SK-N-SH treated with all-trans-retinoic acid at 6 μM for 48 hours (cell line): ENCODE measurements around the gene UBFD1.

ENCODE experiments used
- CREB5 ChIP-seq: fragments of 250-450 bp; sonication (Bioruptor Pico); IDR thresholded peaks from 2 replicates; pipeline ENCODE4 v1.5.1; 2020; ENCODE audit warnings: low read depth, mild to moderate bottlenecking, moderate library complexity
- CSRNP3 ChIP-seq: fragments of 250-450 bp; sonication (Bioruptor Pico); IDR thresholded peaks from 2 replicates; pipeline ENCODE4 v1.5.1; 2021; ENCODE audit warnings: mild to moderate bottlenecking, moderate library complexity
- PATZ1 ChIP-seq: fragments of 250-450 bp; sonication (Bioruptor Pico); IDR thresholded peaks from 2 replicates; pipeline ENCODE4 v1.8.0; 2020; ENCODE audit warnings: mild to moderate bottlenecking, moderate library complexity, borderline replicate concordance
- POU6F1 ChIP-seq: fragments of 250-450 bp; sonication (Bioruptor Pico); IDR thresholded peaks from 2 replicates; pipeline ENCODE4 v1.8.0; 2021; ENCODE audit warnings: low read depth, mild to moderate bottlenecking, moderate library complexity, borderline replicate concordance
- TCF4 ChIP-seq: fragments of 250-450 bp; sonication (Bioruptor Pico); IDR thresholded peaks from 2 replicates; pipeline ENCODE4 v1.8.0; 2021; ENCODE audit warnings: mild to moderate bottlenecking, moderate library complexity, borderline replicate concordance
- ZC3H10 ChIP-seq: fragments of 250-450 bp; sonication (Bioruptor Pico); IDR thresholded peaks from 2 replicates; pipeline ENCODE4 v1.5.1; 2021; ENCODE audit warnings: mild to moderate bottlenecking, moderate library complexity
- ZFP3 ChIP-seq: fragments of 250-450 bp; sonication (Bioruptor Pico); IDR thresholded peaks from 2 replicates; pipeline ENCODE4 v1.5.0; 2020; ENCODE audit warnings: mild to moderate bottlenecking, moderate library complexity
- ZFP30 ChIP-seq: fragments of 450-650 bp; formaldehyde crosslinking; IDR thresholded peaks from 2 replicates; pipeline ENCODE4 v1.5.0; 2022; ENCODE audit warnings: mild to moderate bottlenecking, moderate library complexity
- ZNF70 ChIP-seq: fragments of 450-650 bp; formaldehyde crosslinking; IDR thresholded peaks from 2 replicates; pipeline ENCODE4 v1.5.0; 2020; ENCODE audit warnings: mild to moderate bottlenecking, moderate library complexity
- TF ChIP-seq, protein P1 (sequence below): fragments of 250-450 bp; sonication (Bioruptor Pico); IDR thresholded peaks from 2 replicates; pipeline ENCODE4 v1.5.0; 2020; ENCODE audit warnings: mild to moderate bottlenecking, moderate library complexity

DNA sequence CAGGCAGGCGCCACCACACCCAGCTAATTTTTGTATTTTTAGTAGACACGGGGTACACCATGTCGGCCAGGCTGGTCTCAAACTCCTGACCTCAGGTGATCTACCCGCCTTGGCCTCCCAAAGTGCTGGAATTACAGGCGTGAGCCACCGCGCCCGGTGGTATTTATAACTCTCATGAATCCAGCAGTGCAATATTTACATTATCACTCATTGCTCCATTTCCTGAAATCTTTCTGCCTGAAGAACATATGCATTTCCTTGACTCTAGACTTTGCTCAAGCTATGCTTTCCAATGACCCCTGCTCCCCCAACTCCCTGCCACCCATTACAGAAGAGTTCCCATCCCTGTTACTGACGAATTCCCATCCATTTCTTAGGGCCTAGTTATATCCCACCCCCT lies 58.3 kb downstream of the UBFD1 start:
- no peak for TF ChIP-seq ZFP3 (CRISPR knock-in tag)
- TF ChIP-seq CSRNP3 (CRISPR knock-in tag): no peak
- TF ChIP-seq PATZ1 (CRISPR knock-in tag): no peak
- no peak for TF ChIP-seq ZNF70 (CRISPR knock-in tag)
- TF ChIP-seq POU6F1: no peak
- TF ChIP-seq ZFP30 (CRISPR knock-in tag): no peak
- no peak for TF ChIP-seq ZC3H10
- no peak for TF ChIP-seq CREB5 (CRISPR knock-in tag)
- TF ChIP-seq, protein P1, sequence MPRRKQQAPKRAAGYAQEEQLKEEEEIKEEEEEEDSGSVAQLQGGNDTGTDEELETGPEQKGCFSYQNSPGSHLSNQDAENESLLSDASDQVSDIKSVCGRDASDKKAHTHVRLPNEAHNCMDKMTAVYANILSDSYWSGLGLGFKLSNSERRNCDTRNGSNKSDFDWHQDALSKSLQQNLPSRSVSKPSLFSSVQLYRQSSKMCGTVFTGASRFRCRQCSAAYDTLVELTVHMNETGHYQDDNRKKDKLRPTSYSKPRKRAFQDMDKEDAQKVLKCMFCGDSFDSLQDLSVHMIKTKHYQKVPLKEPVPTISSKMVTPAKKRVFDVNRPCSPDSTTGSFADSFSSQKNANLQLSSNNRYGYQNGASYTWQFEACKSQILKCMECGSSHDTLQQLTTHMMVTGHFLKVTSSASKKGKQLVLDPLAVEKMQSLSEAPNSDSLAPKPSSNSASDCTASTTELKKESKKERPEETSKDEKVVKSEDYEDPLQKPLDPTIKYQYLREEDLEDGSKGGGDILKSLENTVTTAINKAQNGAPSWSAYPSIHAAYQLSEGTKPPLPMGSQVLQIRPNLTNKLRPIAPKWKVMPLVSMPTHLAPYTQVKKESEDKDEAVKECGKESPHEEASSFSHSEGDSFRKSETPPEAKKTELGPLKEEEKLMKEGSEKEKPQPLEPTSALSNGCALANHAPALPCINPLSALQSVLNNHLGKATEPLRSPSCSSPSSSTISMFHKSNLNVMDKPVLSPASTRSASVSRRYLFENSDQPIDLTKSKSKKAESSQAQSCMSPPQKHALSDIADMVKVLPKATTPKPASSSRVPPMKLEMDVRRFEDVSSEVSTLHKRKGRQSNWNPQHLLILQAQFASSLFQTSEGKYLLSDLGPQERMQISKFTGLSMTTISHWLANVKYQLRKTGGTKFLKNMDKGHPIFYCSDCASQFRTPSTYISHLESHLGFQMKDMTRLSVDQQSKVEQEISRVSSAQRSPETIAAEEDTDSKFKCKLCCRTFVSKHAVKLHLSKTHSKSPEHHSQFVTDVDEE: no peak
- TF ChIP-seq TCF4 (CRISPR knock-in tag): no peak
